Kidney epithelial cell (primary cell): ENCODE measurements around the gene ALS2. TPM values are rescaled to one million over a fixed set of nuclear protein-coding genes. Genes with fewer than 3 reads are reported as not detected.
"Not testable (repeated sequence)": the region's sequence is repeated elsewhere in the genome, so short reads cannot be mapped to it uniquely, and the experiment has no call there.

Source experiments
- DNase-seq: peaks from one replicate; pipeline ENCODE4 v3.0.0-alpha.2; 2010; ENCODE audit warnings: low read depth
- H3K27me3 ChIP-seq: 2 replicates; pipeline ENCODE4 v1.6.0; 2011; ENCODE audit warnings: low read length; ENCODE audit not compliant: control insufficient read depth, insufficient read depth
- H3K36me3 ChIP-seq: 2 replicates; pipeline ENCODE4 v1.5.1; 2011; ENCODE audit warnings: low read length; ENCODE audit not compliant: control insufficient read depth, insufficient read depth
- H3K4me3 ChIP-seq: 2 replicates; pipeline ENCODE4 v1.5.1; 2011; ENCODE audit warnings: low read depth, mild to moderate bottlenecking, control low read depth, low read length
- CTCF ChIP-seq: IDR thresholded peaks from 2 replicates; pipeline ENCODE4 v1.5.1; 2011; ENCODE audit warnings: mild to moderate bottlenecking, moderate library complexity, low read length, control low read depth, inconsistent platforms; ENCODE audit not compliant: insufficient read depth, poor library complexity, severe bottlenecking
- total RNA-seq: library from RNA; depleted of rRNA; stranded (reverse); fragments of >200 nt; gene quantifications from 2 replicates; pipeline ENCODE4 v1.2.3, GENCODE V29; 2015

ALS2 gene
- total RNA-seq, 1 donor from 2014 or later, result 25.6 TPM

GRCh38 chr2:201675454-201675853, 105.3 kb downstream of the ALS2 start:
- no peak for TF ChIP-seq CTCF
- Histone ChIP-seq H3K4me3 (no peak overlapping the region), H3K36me3 (no peaks in the 10 kb centered on the region), H3K27me3 (no peaks in the 10 kb centered on the region)
- no peak for DNase-seq

- DNase-seq, result no peak
- no peak for TF ChIP-seq CTCF
- H3K36me3 ChIP-seq, result no peaks in the 10 kb centered on the region
- H3K27me3 ChIP-seq, result no peaks in the 10 kb centered on the region
- H3K4me3 ChIP-seq, result no peak overlapping the region
Observed at GRCh38 chr2:201674794-201675193, 105.9 kb downstream of the ALS2 start.

- no peak for TF ChIP-seq CTCF
- H3K36me3 ChIP-seq, result no peaks in the 10 kb centered on the region
- no peak for DNase-seq
Observed at GRCh38 chr2:201674298-201674697, 106.4 kb downstream of the ALS2 start.

GRCh38 chr2:201673546-201673945, 107.2 kb downstream of the ALS2 start:
- H3K36me3 ChIP-seq, result no peaks in the 10 kb centered on the region
- no peak for TF ChIP-seq CTCF
- no peak for DNase-seq

More at GRCh38 chr2:201674298-201674697, 106.4 kb downstream of the ALS2 start:
- H3K27me3 ChIP-seq, result no peaks in the 10 kb centered on the region
- H3K4me3 ChIP-seq, result no peak overlapping the region

GRCh38 chr2:201671205-201671604, 109.5 kb downstream of the ALS2 start:
- DNase-seq, H3K36me3 ChIP-seq, H3K27me3 ChIP-seq, H3K4me3 ChIP-seq: not testable (repeated sequence)

More at GRCh38 chr2:201673546-201673945, 107.2 kb downstream of the ALS2 start:
- no peaks in the 10 kb centered on the region for H3K27me3 ChIP-seq
- no peak overlapping the region for H3K4me3 ChIP-seq

- no peaks in the 10 kb centered on the region for H3K27me3 ChIP-seq
- no peak for DNase-seq
- no peak for TF ChIP-seq CTCF
- H3K4me3 ChIP-seq, result no peak overlapping the region
- H3K36me3 ChIP-seq, result no peaks in the 10 kb centered on the region
Observed at GRCh38 chr2:201669865-201670264, 110.9 kb downstream of the ALS2 start.
